IPS-15b (cell line): ENCODE results near the gene KIFAP3.
"Not testable (repeated sequence)": the region's sequence is repeated elsewhere in the genome, so short reads cannot be mapped to it uniquely, and the experiment has no call there.

Experiments used
- H3K27me3 ChIP-seq: one replicate; pipeline ENCODE4 v1.6.1; 2013; ENCODE audit warnings: low read length; ENCODE audit not compliant: control insufficient read depth, insufficient read depth
- H3K36me3 ChIP-seq: one replicate; pipeline ENCODE4 v1.6.1; 2013; ENCODE audit warnings: low read length; ENCODE audit not compliant: control insufficient read depth, insufficient read depth
- H3K4me1 ChIP-seq: one replicate; pipeline ENCODE4 v1.6.1; 2013; ENCODE audit warnings: mild to moderate bottlenecking, low read length; ENCODE audit not compliant: control insufficient read depth, insufficient read depth
- H3K4me3 ChIP-seq: one replicate; pipeline ENCODE4 v1.5.1; 2013; ENCODE audit warnings: low read depth, low read length
- H3K9ac ChIP-seq: one replicate; pipeline ENCODE4 v1.6.1; 2013; ENCODE audit warnings: low read depth, mild to moderate bottlenecking, low read length
- H3K9me3 ChIP-seq: one replicate; pipeline ENCODE4 v1.6.1; 2013; ENCODE audit warnings: mild to moderate bottlenecking, low read length; ENCODE audit not compliant: control insufficient read depth, insufficient read depth

The KIFAP3 gene

GRCh38 chr1:170010443-170010842, 64.1 kb downstream of the KIFAP3 start:
- no peaks in the 10 kb centered on the region for H3K27me3 ChIP-seq
- no peaks in the 10 kb centered on the region for H3K4me1 ChIP-seq
- no peaks in the 10 kb centered on the region for H3K9me3 ChIP-seq
- H3K9ac ChIP-seq = no peak overlapping the region
- no peaks in the 10 kb centered on the region for H3K36me3 ChIP-seq
- no peak overlapping the region for H3K4me3 ChIP-seq

- H3K4me3 ChIP-seq = no peak overlapping the region
- no peaks in the 10 kb centered on the region for H3K4me1 ChIP-seq
- H3K9ac ChIP-seq = no peak overlapping the region
- H3K36me3 ChIP-seq = no peaks in the 10 kb centered on the region
- no peaks in the 10 kb centered on the region for H3K9me3 ChIP-seq
- no peaks in the 10 kb centered on the region for H3K27me3 ChIP-seq
Measured at GRCh38 chr1:170009551-170009950, 64.9 kb downstream of the KIFAP3 start.

- H3K36me3 ChIP-seq, H3K27me3 ChIP-seq: not testable (repeated sequence)
Measured at GRCh38 chr1:170008745-170009144, 65.8 kb downstream of the KIFAP3 start.

GRCh38 chr1:170003270-170003835, 71.1 kb downstream of the KIFAP3 start:
- not testable (repeated sequence) for H3K36me3 ChIP-seq, H3K4me3 ChIP-seq, H3K9me3 ChIP-seq, H3K4me1 ChIP-seq, H3K9ac ChIP-seq
- peaks cover 13% of the 10 kb centered on the region for H3K27me3 ChIP-seq

More at GRCh38 chr1:170008745-170009144, 65.8 kb downstream of the KIFAP3 start:
- not testable (repeated sequence) for H3K9ac ChIP-seq, H3K4me1 ChIP-seq, H3K4me3 ChIP-seq, H3K9me3 ChIP-seq

- Histone ChIP-seq H3K4me1 (no peaks in the 10 kb centered on the region), H3K27me3 (peaks cover 13% of the 10 kb centered on the region), H3K9ac (no peak overlapping the region), H3K36me3 (no peaks in the 10 kb centered on the region), H3K4me3 (no peak overlapping the region), H3K9me3 (no peaks in the 10 kb centered on the region)
Measured at GRCh38 chr1:170001266-170001665, 73.2 kb downstream of the KIFAP3 start.

GRCh38 chr1:169999761-170000160, 74.7 kb downstream of the KIFAP3 start:
- Histone ChIP-seq H3K9ac (no peak overlapping the region), H3K36me3 (no peaks in the 10 kb centered on the region), H3K9me3 (no peaks in the 10 kb centered on the region), H3K27me3 (peaks cover 13% of the 10 kb centered on the region), H3K4me1 (no peaks in the 10 kb centered on the region), H3K4me3 (no peak overlapping the region)

- peaks cover 13% of the 10 kb centered on the region for H3K27me3 ChIP-seq
- H3K4me3 ChIP-seq = no peak overlapping the region
- H3K9ac ChIP-seq = no peak overlapping the region
- H3K36me3 ChIP-seq = no peaks in the 10 kb centered on the region
- no peaks in the 10 kb centered on the region for H3K4me1 ChIP-seq
- H3K9me3 ChIP-seq = no peaks in the 10 kb centered on the region
Measured at GRCh38 chr1:169999331-169999741, 75.2 kb downstream of the KIFAP3 start.

GRCh38 chr1:169995993-169996392, 78.5 kb downstream of the KIFAP3 start:
- no peak overlapping the region for H3K4me3 ChIP-seq
- no peaks in the 10 kb centered on the region for H3K9me3 ChIP-seq
- no peaks in the 10 kb centered on the region for H3K4me1 ChIP-seq
- no peaks in the 10 kb centered on the region for H3K27me3 ChIP-seq
- no peaks in the 10 kb centered on the region for H3K36me3 ChIP-seq
- H3K9ac ChIP-seq = no peak overlapping the region

GRCh38 chr1:169989246-169989645, 85.2 kb downstream of the KIFAP3 start:
- no peaks in the 10 kb centered on the region for H3K36me3 ChIP-seq
- H3K27me3 ChIP-seq = no peaks in the 10 kb centered on the region
- H3K4me1 ChIP-seq = no peaks in the 10 kb centered on the region
- H3K9me3 ChIP-seq = no peaks in the 10 kb centered on the region
- H3K4me3 ChIP-seq = no peak overlapping the region
- H3K9ac ChIP-seq = no peak overlapping the region

GRCh38 chr1:169985757-169986156, 88.7 kb downstream of the KIFAP3 start:
- H3K9me3 ChIP-seq = no peaks in the 10 kb centered on the region
- H3K9ac ChIP-seq = no peak overlapping the region
- no peaks in the 10 kb centered on the region for H3K36me3 ChIP-seq
- no peaks in the 10 kb centered on the region for H3K4me1 ChIP-seq
- no peak overlapping the region for H3K4me3 ChIP-seq
- H3K27me3 ChIP-seq = no peaks in the 10 kb centered on the region

- no peaks in the 10 kb centered on the region for H3K36me3 ChIP-seq
- H3K9ac ChIP-seq = no peak overlapping the region
- H3K9me3 ChIP-seq = no peaks in the 10 kb centered on the region
- H3K4me1 ChIP-seq = peaks cover 5% of the 10 kb centered on the region
- no peaks in the 10 kb centered on the region for H3K27me3 ChIP-seq
- no peak overlapping the region for H3K4me3 ChIP-seq
Measured at GRCh38 chr1:169974067-169974466, 100.4 kb downstream of the KIFAP3 start.

- Histone ChIP-seq H3K4me1 (no peaks in the 10 kb centered on the region), H3K27me3 (no peaks in the 10 kb centered on the region), H3K9me3 (no peaks in the 10 kb centered on the region), H3K36me3 (no peaks in the 10 kb centered on the region), H3K4me3 (no peak overlapping the region), H3K9ac (no peak overlapping the region)
Measured at GRCh38 chr1:169970114-169970513, 104.4 kb downstream of the KIFAP3 start.
